Embryonic facial prominence (tissue), 1 donor: ENCODE results near the gene PRR7.
A peak's percentile ranks its signal among the peaks of the same experiment; 100 is the strongest.
"Not testable (repeated sequence)": the region's sequence is repeated elsewhere in the genome, so short reads cannot be mapped to it uniquely, and the experiment has no call there.

Experiments used
- DNase-seq: peaks from one replicate; pipeline ENCODE4 v3.0.0-alpha.2; 2016; ENCODE audit errors: extremely low spot score

Gene PRR7

DNA sequence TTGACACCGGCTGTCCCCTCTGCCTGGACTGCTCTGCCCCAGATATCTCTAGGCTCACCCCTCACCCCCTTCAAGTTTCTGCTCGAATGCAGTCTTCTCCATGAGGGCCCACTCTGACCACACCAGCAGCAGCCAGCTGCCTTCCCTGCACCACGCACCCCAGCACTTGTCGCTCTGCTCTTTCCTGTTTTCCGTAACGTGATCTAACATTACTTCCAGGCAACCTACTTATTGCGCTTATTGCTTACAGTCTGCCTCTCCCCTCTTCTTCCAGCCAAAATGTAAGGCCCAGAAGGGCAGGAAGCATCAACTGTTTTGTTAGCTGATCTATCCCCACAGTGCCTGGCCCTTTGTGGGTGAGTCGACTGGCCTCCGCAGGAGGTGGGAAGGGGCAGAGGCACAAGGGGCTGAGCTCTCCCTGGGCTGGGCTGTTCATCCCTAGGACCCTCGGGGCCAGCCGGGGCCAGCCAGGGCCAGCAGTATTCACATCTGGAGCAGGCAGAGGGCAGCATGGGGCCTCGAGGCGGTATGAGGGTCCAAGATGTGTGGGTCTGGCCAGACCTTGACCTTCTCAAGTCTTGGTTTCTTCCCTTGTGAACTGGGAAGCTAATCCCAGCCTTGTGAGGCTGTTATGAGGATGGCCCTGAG, 38.4 kb downstream of the PRR7 start:
- no peak for DNase-seq

DNA sequence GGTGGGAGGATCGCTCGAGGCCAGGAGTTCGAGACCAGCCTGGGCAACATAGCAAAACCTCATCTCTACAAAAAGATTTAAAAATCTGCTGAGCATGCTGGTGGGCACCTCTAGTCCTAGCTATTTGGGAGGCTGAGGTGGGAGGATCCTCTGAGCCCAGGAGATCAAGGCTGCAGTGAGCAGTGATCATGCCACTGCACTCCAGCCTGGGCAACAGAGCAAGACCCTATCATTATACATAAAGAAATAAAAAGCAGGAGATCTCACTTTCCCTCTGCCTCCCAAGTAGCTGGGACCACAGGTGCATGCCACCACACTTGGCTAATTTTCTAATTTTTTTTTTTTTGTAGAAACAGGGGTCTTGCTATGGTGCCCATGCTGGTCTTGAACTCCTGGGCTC, 39.1 kb downstream of the PRR7 start:
- not testable (repeated sequence) for DNase-seq

DNA sequence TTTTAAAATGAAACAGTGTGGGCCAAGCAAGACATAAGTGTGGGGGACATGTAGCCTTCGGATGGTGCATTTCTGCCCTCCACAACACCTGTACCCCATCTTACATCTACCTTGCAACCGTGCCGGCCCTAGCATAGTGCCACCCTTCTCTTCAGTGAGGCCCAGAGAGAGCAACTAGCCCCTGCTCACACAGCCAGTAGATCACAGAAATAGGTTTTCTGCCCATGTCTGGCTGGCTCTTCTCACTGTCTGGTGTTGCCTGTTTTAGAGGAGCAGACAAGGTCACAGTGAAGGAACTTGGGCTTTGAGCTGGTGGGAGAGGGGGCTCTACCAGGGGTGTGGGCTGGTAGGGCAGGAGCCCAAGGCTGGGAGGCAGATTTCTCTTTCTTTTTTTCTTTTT, 39.6 kb downstream of the PRR7 start:
- DNase-seq = no peak

DNA sequence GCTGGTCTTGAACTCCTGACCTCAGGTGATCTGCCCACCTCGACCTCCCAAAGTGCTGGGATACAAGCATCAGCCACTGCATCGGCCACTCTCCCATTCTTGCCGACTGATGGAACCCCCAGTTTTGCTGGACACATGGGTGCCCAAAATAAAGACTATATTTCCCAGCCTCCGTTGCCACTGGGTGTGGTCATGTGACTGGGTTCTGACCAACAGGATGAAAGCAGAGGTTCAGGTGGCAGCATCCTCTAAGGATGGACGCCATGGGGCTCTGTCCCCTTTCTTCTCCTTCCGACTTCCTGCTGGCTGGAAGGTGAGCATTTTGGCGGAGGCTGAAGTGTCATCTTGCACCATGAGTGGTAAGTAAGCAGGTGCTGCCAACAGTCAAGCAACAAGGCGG, 40.5 kb downstream of the PRR7 start:
- DNase-seq = no peak

DNA sequence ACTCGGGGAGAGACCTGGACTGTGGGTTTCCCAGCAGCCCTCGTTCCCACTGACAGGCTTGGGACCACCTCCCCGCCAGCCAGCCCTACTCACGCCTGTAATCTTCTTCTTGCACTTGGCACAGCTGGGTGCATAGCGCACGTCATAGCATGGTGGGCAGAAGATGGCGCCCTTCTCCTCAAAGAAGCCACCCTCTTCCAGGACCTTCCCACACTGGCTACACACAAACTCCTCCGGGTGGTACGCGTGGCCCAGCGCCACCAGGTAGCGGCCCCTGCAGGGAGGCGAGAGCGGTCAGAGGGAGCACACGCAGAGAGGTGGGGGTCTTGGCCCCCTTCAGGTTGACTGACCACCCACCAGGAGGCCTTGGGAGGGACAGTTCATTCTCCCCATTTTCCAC, 41.4 kb downstream of the PRR7 start:
- DNase-seq = no peak

DNA sequence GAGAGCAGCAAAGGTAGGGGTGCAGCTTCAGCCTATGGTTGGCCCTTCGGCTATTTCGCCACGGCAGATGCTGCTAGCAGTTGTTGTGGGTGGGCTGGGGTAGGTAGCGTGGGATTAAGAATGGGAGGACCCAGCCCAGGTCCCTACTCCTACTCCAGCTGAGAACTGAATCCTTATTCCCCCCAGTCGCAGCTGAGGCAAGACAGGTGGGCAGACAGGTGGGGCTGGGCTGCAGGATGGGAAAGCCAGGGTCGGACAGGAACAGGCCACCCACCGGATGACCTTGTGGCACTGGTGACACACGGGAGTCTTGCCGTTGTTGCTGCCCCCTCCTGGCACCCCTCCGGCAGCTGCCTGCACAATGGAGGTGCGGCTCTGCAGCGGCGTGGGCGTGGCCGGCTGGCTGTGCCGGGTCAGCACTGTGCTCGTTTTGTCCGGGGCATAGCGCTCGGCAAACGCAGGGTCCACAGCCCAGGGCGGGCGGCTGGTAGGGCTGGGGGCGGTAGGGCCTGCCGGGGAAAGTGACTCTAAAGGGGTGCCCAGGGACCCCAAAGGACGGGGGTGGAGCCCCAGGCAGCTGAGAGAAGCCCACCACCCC, 42.6 kb downstream of the PRR7 start:
- no peak for DNase-seq

DNA sequence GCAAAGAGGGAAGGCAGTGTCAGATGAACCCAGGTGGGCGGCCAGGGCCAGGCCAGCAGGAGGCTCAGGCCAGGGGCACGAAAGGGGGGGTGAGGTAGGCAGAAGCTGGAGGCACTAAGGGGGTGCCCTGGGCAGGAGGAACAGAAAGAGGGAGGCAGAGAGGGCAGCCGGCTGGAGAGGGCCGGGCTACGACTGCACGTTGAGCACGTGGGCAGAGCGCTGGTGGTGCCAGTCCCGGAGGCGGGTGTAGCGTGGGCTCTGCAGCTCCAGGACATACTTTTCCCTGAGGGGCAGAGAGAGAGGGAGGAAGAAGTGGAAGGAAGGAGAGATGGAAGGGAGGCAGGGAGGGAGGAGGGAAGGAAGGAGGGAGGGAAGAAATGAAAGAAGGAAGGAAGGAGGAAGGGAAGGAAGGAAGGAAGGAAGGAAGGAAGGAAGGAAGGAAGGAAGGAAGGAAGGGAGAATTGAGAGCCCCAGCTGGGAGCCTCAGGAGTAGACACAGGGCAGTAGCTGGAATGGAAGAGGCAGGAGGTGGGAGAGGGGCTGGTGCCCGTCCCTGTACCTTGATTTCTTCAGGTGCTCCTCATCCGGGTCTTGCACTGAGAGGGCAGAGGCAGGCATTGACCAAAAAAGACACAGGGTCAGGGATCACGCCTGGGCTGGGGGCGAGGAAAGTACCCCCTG, 43.8 kb downstream of the PRR7 start:
- no peak for DNase-seq

DNA sequence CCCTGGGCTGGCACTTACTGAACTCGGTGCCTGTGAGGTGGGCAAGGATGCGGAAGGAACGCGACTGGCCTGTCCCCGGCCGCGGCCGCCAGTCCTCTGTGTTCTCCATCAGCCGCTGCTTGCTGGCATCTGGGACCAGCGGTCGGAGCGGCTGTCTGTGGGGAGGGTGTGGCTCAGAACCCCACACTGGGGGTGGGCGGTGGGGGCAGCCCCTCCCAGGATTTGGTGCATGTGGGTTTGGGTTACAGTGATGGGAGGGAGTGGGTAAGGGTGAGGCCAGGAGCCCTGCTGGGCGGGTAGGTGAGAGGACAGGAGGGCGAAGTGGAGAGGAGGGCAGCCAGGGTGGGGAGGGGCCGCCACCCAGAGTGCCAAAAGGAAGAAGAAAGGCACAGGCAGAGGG, 44.4 kb downstream of the PRR7 start:
- DNase-seq = no peak

DNA sequence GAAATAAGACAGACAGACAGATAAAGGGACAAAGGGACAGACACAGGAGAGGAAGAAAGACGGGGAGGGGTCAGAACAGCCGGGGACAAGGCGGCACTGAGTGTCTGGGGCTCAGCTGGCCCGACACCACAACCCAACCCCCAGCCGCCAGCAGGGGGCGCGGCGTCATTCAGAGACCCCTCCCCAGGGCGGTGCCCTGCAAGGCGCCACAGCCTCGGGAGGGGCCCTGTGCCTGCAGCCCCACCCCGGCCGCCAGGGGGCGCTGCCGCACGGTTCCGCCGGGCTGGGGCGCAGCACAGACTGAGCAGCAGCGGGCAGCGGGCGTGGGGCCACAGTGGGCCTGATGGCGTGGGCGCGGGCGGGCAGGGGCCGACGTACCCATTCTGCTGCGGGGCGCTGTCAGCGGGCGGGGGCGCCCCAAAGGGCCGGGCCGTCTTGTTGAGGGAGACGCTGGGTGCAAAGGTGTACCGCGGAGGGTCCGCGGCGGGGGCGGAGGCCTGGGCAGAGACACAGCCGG, 44.9 kb downstream of the PRR7 start:
- DNase-seq = no peak

DNA sequence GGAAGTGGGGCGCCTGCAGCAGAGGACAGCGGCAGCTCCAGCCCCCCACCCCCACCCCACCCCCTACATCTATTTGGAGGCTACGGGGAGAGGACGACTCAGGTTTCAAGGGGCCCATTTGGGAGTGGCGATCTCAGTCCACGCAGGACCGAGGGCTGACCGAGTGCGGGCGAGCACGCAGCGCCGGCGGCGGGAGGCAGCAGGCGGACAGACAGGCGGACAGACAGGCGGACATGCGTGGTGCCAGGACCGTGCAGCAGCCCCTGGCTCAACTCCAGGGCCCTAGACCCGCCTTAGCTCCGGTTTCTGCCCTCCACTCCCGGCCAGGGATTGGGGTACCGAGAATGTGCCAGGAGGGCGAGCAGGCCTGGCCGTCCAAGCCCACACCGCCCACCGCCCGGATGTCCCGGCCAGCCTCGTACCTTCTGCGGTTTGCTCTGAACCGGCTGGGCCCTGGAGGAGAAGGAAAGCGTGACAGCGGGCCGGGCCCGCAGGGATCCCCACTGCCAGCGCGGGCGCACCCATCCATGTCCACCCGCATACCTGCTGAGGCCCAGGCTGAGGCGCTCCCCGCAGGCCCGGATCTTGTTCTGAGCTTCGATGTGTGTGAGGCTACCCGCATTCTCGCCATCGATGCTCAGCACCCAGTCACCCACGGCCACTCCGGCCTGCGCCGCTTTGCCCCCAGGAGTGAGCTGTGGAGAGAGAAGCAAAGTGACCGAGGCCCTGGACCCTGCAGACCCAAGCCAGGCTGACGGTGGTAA, 45.6 kb downstream of the PRR7 start:
- no peak for DNase-seq

DNA sequence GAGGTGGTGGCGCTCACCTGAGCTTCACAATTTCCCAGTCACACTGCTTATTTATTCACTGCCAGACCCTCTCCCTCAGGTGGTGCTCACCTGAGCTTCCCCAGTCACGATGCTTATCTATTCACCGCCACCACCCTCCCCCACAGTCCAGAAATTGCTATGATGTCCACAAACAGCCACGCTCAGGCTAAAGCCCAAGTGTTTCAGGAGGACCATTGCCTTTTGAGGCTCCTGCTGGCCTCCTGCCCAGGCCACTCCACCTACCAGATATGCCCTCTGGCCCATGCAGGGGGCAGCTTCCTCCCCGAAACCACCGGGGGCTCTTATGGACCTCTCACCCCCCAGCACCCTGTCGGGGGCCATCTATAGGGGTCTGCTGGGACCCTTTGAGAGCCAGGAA, 46.2 kb downstream of the PRR7 start:
- no peak for DNase-seq

DNA sequence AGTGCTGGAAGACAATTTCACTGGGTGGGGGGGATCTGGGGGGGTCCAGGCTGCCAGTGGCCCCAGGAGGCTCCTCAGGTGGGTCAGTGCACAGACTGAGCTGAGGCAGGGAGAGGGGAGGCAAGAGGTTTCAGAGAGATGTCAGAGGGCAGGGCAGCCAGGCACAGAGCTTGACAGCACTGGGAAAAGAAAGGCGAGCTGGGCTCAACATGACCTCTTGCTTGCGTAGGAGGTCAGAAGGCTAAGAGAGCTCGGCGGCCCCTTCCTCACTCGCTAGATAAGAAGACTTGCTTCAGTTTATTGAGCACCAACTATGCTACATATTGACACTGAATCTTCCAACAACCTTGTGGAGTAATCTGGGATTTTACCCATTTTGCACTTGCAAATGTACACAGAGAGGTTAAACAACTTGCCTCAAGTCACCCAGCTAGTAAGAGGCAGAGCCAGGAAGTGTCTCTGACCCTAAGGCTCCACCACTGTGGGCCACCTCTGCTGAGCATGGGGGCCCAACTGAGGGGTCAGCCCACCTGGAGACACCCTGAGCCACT, 47.3 kb downstream of the PRR7 start:
- DNase-seq = no peak

DNA sequence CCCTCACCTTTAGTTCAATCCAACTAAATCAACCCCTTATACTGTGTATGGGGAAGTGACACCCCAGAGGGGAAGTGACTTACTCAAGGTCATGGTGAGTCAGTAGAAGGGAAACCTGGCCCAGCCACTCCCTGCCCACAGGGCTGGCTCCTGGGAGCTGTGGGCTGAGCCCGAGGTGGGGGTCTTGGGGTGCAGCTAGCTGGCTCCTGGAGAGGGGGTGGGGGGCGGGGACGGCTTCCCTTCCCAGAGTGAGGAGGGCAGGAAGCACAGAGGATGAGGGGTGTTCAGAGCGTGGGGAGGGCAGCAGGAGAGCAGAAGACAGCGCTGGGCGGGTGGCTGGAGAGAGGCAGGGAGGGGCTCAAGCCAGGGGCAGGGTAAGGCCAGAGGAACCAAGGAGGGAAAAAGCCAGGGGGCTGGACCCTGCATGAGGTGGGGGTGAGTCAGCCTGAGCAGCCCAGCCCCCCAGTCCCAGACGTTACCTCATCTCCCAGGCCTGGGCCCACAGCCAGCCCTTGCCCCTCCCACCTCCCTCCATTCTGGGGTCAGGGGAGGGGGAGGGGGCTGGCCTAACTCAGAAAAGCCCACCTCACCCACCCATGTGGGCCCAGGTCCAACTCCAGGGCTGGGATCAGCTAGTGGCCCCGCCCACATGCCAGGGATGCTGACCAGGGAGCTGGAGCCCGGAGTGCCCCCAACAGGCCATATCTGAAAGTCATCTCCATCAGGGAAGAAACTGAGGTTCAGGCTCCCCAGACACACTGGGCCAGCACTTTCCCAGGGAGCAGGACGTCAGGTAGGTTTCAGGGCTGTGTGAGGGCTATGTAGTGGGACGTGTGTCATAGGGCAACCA, 48.0 kb downstream of the PRR7 start:
- no peak for DNase-seq

DNA sequence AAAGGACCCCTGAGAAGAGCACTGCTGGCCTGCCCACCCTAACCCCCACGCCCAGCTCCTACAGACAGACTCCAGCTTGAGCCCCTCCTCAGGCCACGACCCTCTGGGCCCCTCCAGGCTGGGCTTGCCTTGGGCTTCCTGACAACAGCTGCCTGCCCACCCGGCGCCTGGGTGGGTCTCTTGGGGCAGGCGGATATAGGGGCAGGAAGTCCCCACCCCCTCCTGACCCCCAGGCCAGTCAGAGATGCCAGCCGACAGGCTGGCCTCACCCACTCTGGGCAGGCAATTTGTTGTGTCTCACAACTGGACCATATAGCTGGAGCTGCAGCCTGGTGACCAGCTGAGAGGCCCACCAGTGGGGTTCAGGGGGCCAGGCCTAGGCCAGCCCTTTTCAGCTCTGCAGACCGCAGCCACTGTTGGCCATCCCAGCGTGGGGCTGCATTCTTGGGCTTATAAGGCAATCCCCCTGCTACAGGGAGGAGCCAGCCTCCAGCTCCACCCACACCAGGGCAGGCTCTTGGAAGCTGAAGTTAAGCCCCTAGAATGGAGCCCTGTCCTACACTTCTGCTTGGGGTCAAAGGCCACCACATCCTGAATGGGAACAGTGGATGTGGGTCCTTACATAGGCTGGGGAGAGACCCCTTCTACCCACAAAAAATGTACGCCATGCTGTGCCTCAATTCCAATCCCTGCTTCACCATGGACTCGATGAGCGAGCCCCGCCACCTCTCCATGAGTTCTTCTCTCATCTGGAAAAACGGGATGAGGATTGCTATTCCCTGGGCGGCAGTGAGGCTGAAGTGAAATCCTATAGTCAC, 48.8 kb downstream of the PRR7 start:
- DNase-seq = no peak

DNA sequence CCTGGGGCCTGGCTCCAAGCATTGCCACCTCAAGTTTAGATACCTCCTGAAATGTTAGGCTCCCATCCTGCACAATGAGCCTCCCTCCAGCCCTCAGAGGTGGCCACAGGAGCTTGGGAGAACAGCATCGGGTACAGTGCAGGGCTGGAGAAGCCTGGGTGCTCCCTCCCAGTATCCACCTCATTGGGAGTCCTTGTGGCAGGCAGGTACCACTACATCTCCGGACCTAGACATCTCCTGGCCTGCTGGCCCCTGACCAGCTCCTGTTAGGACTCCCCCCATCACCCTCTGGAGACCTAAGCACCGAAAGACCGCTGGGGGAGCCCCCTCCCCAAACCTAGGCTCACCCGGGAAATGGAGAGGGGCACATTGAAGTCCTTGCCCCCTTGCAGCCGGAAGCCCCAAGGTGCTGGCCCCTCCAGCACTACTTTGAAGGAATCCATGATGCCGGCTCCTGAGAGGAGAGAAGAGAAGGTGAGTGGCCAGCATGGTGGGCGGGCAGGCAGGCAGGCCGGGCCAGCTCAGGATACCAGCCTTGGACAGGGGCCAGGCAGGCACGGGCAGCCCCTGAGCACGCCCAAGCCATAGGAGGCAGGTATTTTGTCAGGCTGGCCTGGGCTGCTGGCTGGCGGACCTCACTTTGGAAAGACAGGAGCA, 49.6 kb downstream of the PRR7 start:
- no peak for DNase-seq

DNA sequence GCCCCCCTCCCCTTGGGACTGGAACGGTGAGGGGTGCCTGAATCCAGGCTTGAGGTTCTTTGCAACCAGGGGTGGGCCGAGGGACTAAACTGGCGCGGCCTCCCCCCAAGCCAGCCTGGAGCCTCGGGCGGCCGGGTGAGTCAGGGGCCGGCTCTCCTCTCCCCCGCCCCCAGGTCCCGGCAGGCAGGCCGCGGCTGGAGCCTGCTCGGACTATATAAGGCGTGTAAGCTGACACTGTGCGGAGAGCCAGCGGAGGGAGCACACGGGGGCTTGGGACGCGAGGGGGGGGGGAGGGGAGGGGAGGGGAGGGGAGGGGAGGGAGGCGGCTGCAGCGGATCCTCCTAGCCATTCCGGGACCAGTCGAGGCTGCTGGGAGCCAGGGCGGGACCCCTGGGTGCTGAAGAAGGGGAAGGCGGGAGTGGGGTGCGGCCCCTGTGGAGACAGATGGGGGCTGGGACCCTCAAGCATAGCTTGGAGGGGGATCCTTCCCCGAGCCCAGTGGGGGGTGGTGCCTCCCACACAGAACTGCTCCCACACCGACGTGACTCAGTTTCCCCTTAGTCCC, 50.2 kb downstream of the PRR7 start:
- DNase-seq = peak; percentile 58

DNA sequence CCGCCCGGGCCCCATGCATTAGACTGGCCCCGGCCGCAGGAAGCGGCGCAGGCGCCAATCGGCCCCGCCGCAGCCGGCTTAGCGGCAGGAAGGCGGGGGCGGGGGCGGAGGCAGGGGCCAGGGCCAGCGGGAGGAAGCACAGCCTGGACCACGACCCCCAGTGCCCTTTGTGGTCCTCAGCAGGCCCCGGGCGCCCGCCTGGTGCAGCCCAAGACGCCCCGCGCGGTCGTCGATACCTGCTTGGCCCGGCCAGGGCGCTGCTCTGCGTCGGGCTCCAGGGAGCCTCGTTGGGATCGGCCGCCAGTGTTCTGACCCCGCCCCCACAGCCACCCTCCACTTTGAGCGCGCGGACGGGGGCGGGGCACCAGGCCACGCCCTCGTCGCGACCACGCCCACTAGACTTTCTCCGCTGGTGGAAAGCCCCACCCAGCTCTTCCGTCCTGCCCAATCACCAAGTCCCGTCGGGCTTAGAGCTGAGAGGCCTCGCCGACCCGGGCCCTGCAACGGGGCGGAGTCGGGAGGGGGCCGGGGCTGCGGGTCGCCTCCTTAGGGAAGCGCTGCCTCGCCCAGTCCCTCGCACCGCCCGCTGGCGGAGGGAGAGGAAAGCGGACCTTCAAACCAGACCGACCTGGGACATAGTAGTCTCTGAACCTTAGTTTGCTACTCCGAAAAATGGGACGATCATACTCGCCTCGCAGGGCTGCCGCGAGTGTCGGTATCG, 50.8 kb downstream of the PRR7 start, which contains the start of gene PDLIM7:
PDLIM7 (minus strand) TSS at position 313 of the 721 bp plus-strand sequence. CDS start 1,092 bp downstream, outside the sequence.
- DNase-seq = peak; percentile 94

DNA sequence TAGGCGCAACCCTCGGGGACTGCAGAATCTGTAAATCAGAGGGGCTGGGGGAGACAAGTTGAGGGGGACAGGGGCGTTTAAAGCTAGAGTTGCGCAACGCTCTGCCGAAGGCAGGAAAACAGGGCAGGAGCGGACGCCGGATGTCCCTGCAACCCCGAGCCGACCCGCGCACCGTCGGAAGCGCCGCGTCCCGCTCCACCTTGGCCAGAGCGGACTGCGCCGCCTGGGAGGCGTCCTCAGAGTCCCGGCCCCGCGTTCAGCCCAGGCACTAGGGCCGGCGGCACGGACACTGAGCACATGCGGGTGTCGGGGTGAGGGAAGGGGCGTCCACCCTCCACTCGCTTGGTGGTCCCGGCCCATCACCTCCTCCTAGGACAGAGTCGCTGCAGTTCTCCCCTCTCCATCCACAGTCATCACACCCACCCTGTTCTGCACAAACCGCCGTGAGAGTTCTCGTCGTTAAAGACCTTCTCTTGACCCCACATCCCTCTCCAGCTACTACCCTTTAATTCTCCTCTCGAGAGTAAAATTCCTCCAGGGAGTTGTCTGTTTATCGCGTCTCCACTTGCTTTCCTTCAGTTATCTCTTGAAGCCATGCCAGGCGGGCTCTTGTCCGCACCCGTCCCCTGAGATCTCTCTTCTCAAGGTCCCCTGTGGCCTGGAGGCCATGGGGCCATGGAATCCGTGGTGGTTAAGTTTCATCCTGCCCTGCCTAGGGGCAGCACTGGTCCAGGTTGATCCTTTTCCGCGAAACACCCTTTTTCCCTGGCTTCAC, 51.6 kb downstream of the PRR7 start:
- DNase-seq = no peak
